GM19035 (cell line): ENCODE data around the gene FKBP14.
"Not testable (repeated sequence)": the region's sequence is repeated elsewhere in the genome, so short reads cannot be mapped to it uniquely, and the experiment has no call there.

ENCODE experiments used
- ATAC-seq: cut with Tn5 transposase; IDR thresholded peaks from one replicate; pipeline ENCODE4 v1.9.1; 2021; ENCODE audit not compliant: unreplicated experiment

Gene FKBP14

DNA sequence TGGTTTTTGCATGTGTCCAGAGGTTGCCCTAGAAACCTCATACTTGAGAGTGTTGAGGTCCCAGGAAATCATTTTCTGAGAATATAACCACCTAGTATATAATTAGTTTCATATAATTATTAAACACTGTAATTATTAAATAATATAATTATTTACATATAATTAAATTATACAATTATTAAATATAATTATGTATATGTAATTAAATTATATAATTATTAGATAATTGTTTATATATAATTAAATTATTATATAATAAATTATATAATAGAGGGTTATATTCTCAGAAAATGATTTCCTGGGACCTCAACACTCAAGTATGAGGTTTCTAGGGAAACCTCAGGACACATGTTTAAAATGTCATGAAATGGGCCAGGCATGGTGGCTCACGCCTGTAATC lies 64.5 kb downstream of the FKBP14 start:
- ATAC-seq, result no peak

DNA sequence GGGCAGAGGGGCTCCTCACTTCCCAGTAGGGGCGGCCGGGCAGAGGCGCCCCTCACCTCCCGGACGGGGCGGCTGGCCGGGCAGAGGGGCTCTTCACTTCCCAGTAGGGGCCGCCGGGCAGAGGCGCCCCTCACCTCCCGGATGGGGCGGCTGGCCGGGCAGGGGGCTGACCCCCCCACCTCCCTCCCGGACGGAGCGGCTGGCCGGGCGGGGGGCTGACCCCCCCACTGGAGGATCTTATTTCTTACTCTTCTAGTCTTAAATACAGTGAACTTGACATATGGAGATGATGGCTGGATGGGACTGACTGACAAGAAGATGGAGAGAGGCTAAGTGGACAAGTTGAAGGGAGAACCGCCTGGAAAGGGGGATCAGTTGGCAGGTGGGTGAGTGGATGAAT lies 64.9 kb downstream of the FKBP14 start:
- not testable (repeated sequence) for ATAC-seq
